GM18870 (cell line): ENCODE data around the gene GATAD2B.
"Not testable (repeated sequence)": the region's sequence is repeated elsewhere in the genome, so short reads cannot be mapped to it uniquely, and the experiment has no call there.

Experiments
- ATAC-seq: cut with Tn5 transposase; IDR thresholded peaks from one replicate; pipeline ENCODE4 v1.9.1; 2021; ENCODE audit warnings: moderate library complexity; ENCODE audit not compliant: unreplicated experiment

The GATAD2B gene

GRCh38 chr1:153891042-153891441, 31.7 kb downstream of the GATAD2B start:
- ATAC-seq: not testable (repeated sequence)

GRCh38 chr1:153888533-153888932, 34.2 kb downstream of the GATAD2B start:
- ATAC-seq: no peak

- no peak for ATAC-seq
These were observed 36.6 kb downstream of the GATAD2B start for GRCh38 chr1:153886127-153886526.

GRCh38 chr1:153883223-153883622, 39.5 kb downstream of the GATAD2B start:
- ATAC-seq: no peak

- no peak for ATAC-seq
These were observed 40.4 kb downstream of the GATAD2B start for GRCh38 chr1:153882296-153882912.

GRCh38 chr1:153881751-153882150, 41.0 kb downstream of the GATAD2B start:
- ATAC-seq: no peak

- no peak for ATAC-seq
These were observed 41.8 kb downstream of the GATAD2B start for GRCh38 chr1:153880962-153881361.

- ATAC-seq: no peak
These were observed 42.7 kb downstream of the GATAD2B start for GRCh38 chr1:153880024-153880423.

- ATAC-seq: no peak
These were observed 45.7 kb downstream of the GATAD2B start for GRCh38 chr1:153877112-153877511.

GRCh38 chr1:153872934-153873333, 49.8 kb downstream of the GATAD2B start:
- no peak for ATAC-seq

- ATAC-seq: no peak
These were observed 50.4 kb downstream of the GATAD2B start for GRCh38 chr1:153872331-153872730.

- ATAC-seq: no peak
These were observed 53.3 kb downstream of the GATAD2B start for GRCh38 chr1:153869486-153869885.

- no peak for ATAC-seq
These were observed 56.5 kb downstream of the GATAD2B start for GRCh38 chr1:153866045-153866850.

- ATAC-seq: no peak
These were observed 62.5 kb downstream of the GATAD2B start for GRCh38 chr1:153860285-153860684.

GRCh38 chr1:153857505-153857904, 65.3 kb downstream of the GATAD2B start:
- ATAC-seq: no peak

- no peak for ATAC-seq
These were observed 66.0 kb downstream of the GATAD2B start for GRCh38 chr1:153856763-153857162.

GRCh38 chr1:153852170-153852569, 70.6 kb downstream of the GATAD2B start:
- ATAC-seq: no peak

- peak; percentile 74 for ATAC-seq
These were observed 73.1 kb downstream of the GATAD2B start for GRCh38 chr1:153849487-153850185.

GRCh38 chr1:153848805-153849204, 74.0 kb downstream of the GATAD2B start:
- ATAC-seq: no peak

- ATAC-seq: no peak
These were observed 77.6 kb downstream of the GATAD2B start for GRCh38 chr1:153845158-153845557.

- not testable (repeated sequence) for ATAC-seq
These were observed 78.4 kb downstream of the GATAD2B start for GRCh38 chr1:153844349-153844748.

GRCh38 chr1:153842006-153842471, 80.7 kb downstream of the GATAD2B start:
- peak; percentile 65 for ATAC-seq
